GM10248 (cell line): ENCODE data around the gene LYRM4.

Source experiments
- CTCF ChIA-PET: fragments of 300-600 bp; sonication (Branson Sonifier 250); formaldehyde crosslinking; extraction: SDS; loops from one replicate; lab custom pipeline; 2021; ENCODE audit warnings: antibody characterized with exemption; lab: Yijun Ruan, JAX
- POLR2A ChIA-PET: fragments of 350-650 bp; sonication (Branson Sonifier 250); formaldehyde crosslinking; extraction: SDS; loops from one replicate; lab custom pipeline; 2020; ENCODE audit warnings: antibody characterized with exemption; lab: Yijun Ruan, JAX
- DNase-seq: peaks from one replicate; pipeline ENCODE4 v3.0.0; 2012; ENCODE audit errors: extremely low spot score
- CTCF ChIP-seq: IDR thresholded peaks from 2 replicates; pipeline ENCODE4 v1.5.1; 2012; ENCODE audit warnings: mild to moderate bottlenecking, low read depth; ENCODE audit errors: extremely low read depth, missing control alignments, control extremely low read depth

LYRM4 gene

GRCh38 chr6:5234874-5235273 lies 25.9 kb downstream of the LYRM4 start:
- POLR2A ChIA-PET = no interaction called here
- CTCF ChIA-PET = interaction anchor here (0.9 to 1.5 kb wide), 5 partner anchors 12 to 68 kb away, joined by 3 to 4 read pairs (median 3); partner anchors contain the start of gene FARS2
- no peak for TF ChIP-seq CTCF
- DNase-seq = no peak

GRCh38 chr6:5231289-5231688 lies 29.5 kb downstream of the LYRM4 start:
- no peak for DNase-seq
- no peak for TF ChIP-seq CTCF
- CTCF ChIA-PET = interaction anchor here (1.2 to 2.4 kb wide), 4 partner anchors 19 to 87 kb away, joined by 3 to 8 read pairs (median 5); no protein-coding TSS in a partner anchor
- POLR2A ChIA-PET = no interaction called here

- ChIA-PET POLR2A (no interaction called here), CTCF (interaction anchor here (1.0 to 2.4 kb wide), 4 partner anchors 13 to 27 kb away, joined by 3 to 8 read pairs (median 4); no protein-coding TSS in a partner anchor)
- no peak for DNase-seq
- TF ChIP-seq CTCF = no peak
Measured at GRCh38 chr6:5230081-5230480, 30.7 kb downstream of the LYRM4 start.

- ChIA-PET CTCF (interaction anchor here (1.3 to 2.4 kb wide), 3 partner anchors 17 to 26 kb away, joined by 3 to 8 read pairs (median 6); no protein-coding TSS in a partner anchor), POLR2A (no interaction called here)
- TF ChIP-seq CTCF = no peak
- no peak for DNase-seq
Measured at GRCh38 chr6:5229356-5229755, 31.4 kb downstream of the LYRM4 start.

- POLR2A ChIA-PET = no interaction called here
- TF ChIP-seq CTCF = no peak
- DNase-seq = no peak
- CTCF ChIA-PET = interaction anchor here (1.0 to 1.3 kb wide), 2 partner anchors 10 to 11 kb away, joined by 3 to 4 read pairs; no protein-coding TSS in a partner anchor
Measured at GRCh38 chr6:5223309-5223708, 37.4 kb downstream of the LYRM4 start.

GRCh38 chr6:5220443-5220842 lies 40.3 kb downstream of the LYRM4 start:
- POLR2A ChIA-PET = no interaction called here
- no peak for TF ChIP-seq CTCF
- no peak for DNase-seq
- CTCF ChIA-PET = interaction anchor here (1.0 to 1.9 kb wide), 5 partner anchors 9 to 82 kb away, joined by 3 to 5 read pairs (median 4); no protein-coding TSS in a partner anchor
